Measurements from ENCODE around the gene IL16. TPM values are rescaled to one million over a fixed set of nuclear protein-coding genes. Genes with fewer than 3 reads are reported as not detected.
A peak's percentile ranks its signal among the peaks of the same experiment; 100 is the strongest.
"Not testable (repeated sequence)": the region's sequence is repeated elsewhere in the genome, so short reads cannot be mapped to it uniquely, and the experiment has no call there.

The IL16 gene
- total RNA-seq, 1 donor from 2014 or later, result 0.79 TPM

DNA sequence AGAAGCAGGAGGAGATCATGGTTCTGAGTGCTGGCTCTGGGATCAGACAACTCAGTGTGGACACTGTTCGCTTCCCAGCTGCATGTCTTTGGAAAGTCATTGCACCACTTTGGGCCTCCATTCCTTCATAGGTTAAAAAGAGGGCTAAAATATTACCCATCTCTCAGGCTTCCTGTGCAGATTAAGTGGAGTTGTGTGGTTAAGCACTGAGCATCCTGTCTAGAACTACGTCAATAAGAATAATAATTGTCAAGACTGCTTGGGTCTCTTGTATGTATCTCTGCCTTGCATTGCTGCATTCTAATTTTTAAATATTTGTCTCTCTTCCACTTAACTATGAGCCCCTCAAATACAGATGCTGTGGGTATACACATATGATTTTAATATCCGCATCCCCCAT lies 40.4 kb upstream of the IL16 start:
- FAIRE-seq, result no peak
- TF ChIP-seq CTCF (IDR thresholded peaks at IDR 0.05; ENCODE audit: insufficient read depth, low read length, severe bottlenecking), result no peak
- no peak for DNase-seq (ENCODE audit: low read depth)
- Histone ChIP-seq H3K27me3 (ENCODE audit: control insufficient read depth, insufficient read depth, low read length) (no peaks in the 10 kb centered on the region), H3K36me3 (ENCODE audit: control insufficient read depth, insufficient read depth, low read length) (no peaks in the 10 kb centered on the region), H3K4me3 (ENCODE audit: low read depth, low read length) (no peak overlapping the region)

DNA sequence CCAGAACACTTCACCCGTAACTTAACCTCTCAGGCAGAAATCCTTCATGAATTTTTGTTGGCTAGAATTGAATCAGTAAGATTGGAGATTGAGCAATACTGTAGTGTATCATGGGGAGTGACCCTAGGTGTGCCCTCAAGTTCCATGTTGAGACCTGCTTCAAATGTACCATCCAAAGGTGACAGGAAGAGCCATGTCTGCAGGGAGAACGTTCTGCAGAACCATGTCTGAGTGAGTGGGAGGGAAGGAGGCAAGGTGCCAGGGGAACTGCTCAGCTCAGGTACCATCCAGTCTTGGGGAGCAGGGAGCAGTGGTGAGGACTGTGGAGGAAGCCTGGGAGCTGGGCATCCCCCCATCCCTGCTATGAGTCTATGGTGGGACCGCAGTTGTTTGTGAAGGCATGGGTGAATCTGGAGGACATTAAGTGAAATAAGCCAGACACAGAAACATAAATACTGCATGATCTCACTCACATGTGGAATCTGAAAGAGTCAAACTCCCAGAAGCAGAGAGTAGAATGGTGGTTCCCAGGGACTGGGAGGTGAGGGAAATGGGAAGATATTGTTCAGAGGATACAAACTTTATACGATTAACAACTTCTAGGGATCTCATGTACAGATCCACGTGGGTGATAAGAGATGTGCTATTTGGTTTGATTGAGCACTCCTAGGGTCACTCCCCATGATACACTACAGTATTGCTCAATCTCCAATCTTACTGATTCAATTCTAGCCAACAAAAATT lies 39.3 kb upstream of the IL16 start:
- no peak for TF ChIP-seq CTCF (IDR thresholded peaks at IDR 0.05; ENCODE audit: insufficient read depth, low read length, severe bottlenecking)
- Histone ChIP-seq H3K36me3 (ENCODE audit: control insufficient read depth, insufficient read depth, low read length) (no peaks in the 10 kb centered on the region), H3K4me3 (ENCODE audit: low read depth, low read length) (no peak overlapping the region), H3K27me3 (ENCODE audit: control insufficient read depth, insufficient read depth, low read length) (no peaks in the 10 kb centered on the region)
- FAIRE-seq (peak; percentile 75), DNase-seq (ENCODE audit: low read depth) (peak; percentile 94)

DNA sequence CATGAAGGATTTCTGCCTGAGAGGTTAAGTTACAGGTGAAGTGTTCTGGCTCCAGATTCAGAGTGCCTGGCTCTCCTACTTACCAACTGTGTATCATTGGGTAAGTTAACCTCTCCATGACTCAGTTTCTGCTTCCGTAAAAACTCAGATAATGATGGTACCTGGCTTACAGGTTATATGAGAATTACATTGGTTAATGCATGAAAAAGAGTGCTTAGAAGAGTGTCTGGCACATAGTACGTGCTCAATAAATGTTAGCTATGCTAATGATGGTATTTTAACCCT lies 38.8 kb upstream of the IL16 start:
- no peak for FAIRE-seq
- no peaks in the 10 kb centered on the region for H3K27me3 ChIP-seq (ENCODE audit: control insufficient read depth, insufficient read depth, low read length)
- H3K4me3 ChIP-seq (ENCODE audit: low read depth, low read length), result no peak overlapping the region
- DNase-seq (ENCODE audit: low read depth), result peak; percentile 89
- H3K36me3 ChIP-seq (ENCODE audit: control insufficient read depth, insufficient read depth, low read length), result no peaks in the 10 kb centered on the region
- no peak for TF ChIP-seq CTCF (IDR thresholded peaks at IDR 0.05; ENCODE audit: insufficient read depth, low read length, severe bottlenecking)

GRCh38 chr15:81158561-81158960 lies 38.1 kb upstream of the IL16 start:
- FAIRE-seq, result not testable (repeated sequence)

GRCh38 chr15:81160312-81161159 lies 36.1 kb upstream of the IL16 start:
- Histone ChIP-seq H3K36me3 (ENCODE audit: control insufficient read depth, insufficient read depth, low read length) (no peaks in the 10 kb centered on the region), H3K27me3 (ENCODE audit: control insufficient read depth, insufficient read depth, low read length) (no peaks in the 10 kb centered on the region), H3K4me3 (ENCODE audit: low read depth, low read length) (no peak overlapping the region)
- TF ChIP-seq CTCF (IDR thresholded peaks at IDR 0.05; ENCODE audit: insufficient read depth, low read length, severe bottlenecking), result no peak
- peak; percentile 76 for DNase-seq (ENCODE audit: low read depth)
- no peak for FAIRE-seq

More at GRCh38 chr15:81158561-81158960, 38.1 kb upstream of the IL16 start:
- not testable (repeated sequence) for H3K36me3 ChIP-seq (ENCODE audit: control insufficient read depth, insufficient read depth, low read length); H3K27me3 ChIP-seq (ENCODE audit: control insufficient read depth, insufficient read depth, low read length); H3K4me3 ChIP-seq (ENCODE audit: low read depth, low read length); DNase-seq (ENCODE audit: low read depth)

DNA sequence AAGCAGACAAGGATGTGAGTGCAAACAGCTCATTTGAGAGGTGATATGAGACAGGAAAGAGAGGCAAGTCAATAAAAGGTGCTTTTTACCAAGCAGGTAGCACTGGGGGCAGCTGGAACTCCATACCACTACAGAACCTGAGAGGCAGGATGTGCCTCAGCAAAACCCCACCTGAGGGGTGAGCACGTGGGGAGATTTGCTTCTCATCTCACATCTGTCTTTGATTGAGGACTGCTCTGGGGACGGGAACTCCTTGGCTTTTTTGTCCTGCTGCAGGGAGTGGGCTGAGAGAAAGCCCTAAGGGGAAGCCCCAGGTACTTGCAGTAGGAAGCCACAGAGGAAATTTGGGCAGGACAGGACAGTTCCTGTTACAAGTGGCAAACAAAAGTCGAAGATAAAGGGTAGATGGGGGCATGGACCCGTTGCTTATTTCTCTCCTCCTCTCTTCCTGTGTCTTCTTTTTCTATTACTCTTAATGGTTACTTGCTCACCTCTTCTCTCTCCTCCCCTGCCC lies 35.5 kb upstream of the IL16 start:
- no peak for TF ChIP-seq CTCF (IDR thresholded peaks at IDR 0.05; ENCODE audit: insufficient read depth, low read length, severe bottlenecking)
- no peak for FAIRE-seq
- H3K4me3 ChIP-seq (ENCODE audit: low read depth, low read length), result no peak overlapping the region

More for the DNA sequence above, 35.5 kb upstream of the IL16 start:
- H3K27me3 ChIP-seq (ENCODE audit: control insufficient read depth, insufficient read depth, low read length), result no peaks in the 10 kb centered on the region
- no peak for DNase-seq (ENCODE audit: low read depth)
- H3K36me3 ChIP-seq (ENCODE audit: control insufficient read depth, insufficient read depth, low read length), result no peaks in the 10 kb centered on the region

Measured in bronchial epithelial cell (primary cell).